IMR-90 (cell line): ENCODE data around the gene GATA3. TPM values are rescaled to one million over a fixed set of nuclear protein-coding genes. Genes with fewer than 3 reads are reported as not detected.

Source experiments
- ATAC-seq: fragments of 200-7000 bp; cut with Tn5 transposase; 2 replicates; pipeline ENCODE4 v1.9.1; 2020; ENCODE audit warnings: low read depth, mild to moderate bottlenecking, moderate library complexity
- BruUV-seq: library from RNA; stranded (reverse); fragments of 400-500 nt; replicated peaks from 2 replicates; lab custom pipeline; 2021; lab: Mats Ljungman, UMichigan
- CTCF ChIA-PET: fragments of 300-600 bp; formaldehyde crosslinking; extraction: SDS; loops from one replicate; lab custom pipeline; 2021; ENCODE audit warnings: antibody characterized with exemption; lab: Yijun Ruan, JAX
- POLR2A ChIA-PET: fragments of 300-600 bp; sonication (Branson Sonifier 250); formaldehyde crosslinking; loops from one replicate; lab custom pipeline; 2022; ENCODE audit warnings: antibody characterized with exemption; ENCODE audit not compliant: unreplicated experiment; lab: Charles Lee
- DNase-seq: peaks from one replicate; pipeline ENCODE4 v3.0.0; 2013
- H2AFZ ChIP-seq: replicated peaks from 2 replicates; pipeline ENCODE3; 2013; ENCODE audit warnings: low read length, mild to moderate bottlenecking; ENCODE audit not compliant: poor library complexity
- H2AK5ac ChIP-seq: 2 replicates; pipeline ENCODE4 v1.6.1; 2013; ENCODE audit warnings: low read depth, low read length, inconsistent platforms
- H2AK9ac ChIP-seq: replicated peaks from 2 replicates; pipeline ENCODE3; 2013; ENCODE audit warnings: mild to moderate bottlenecking, low read depth, low read length, moderate library complexity; ENCODE audit not compliant: poor library complexity
- H2BK120ac ChIP-seq: 2 replicates; pipeline ENCODE4 v1.6.1; 2013; ENCODE audit warnings: low read depth, low read length, inconsistent platforms
- H2BK15ac ChIP-seq: 3 replicates; pipeline ENCODE4 v1.6.1; 2013; ENCODE audit warnings: low read depth, low read length, inconsistent platforms
- H2BK20ac ChIP-seq: 2 replicates; pipeline ENCODE4 v1.6.1; 2013; ENCODE audit warnings: low read depth, mild to moderate bottlenecking, inconsistent platforms, low read length, moderate library complexity
- H2BK5ac ChIP-seq: 2 replicates; pipeline ENCODE4 v1.6.1; 2013; ENCODE audit warnings: mild to moderate bottlenecking, low read depth, low read length, inconsistent platforms; ENCODE audit not compliant: poor library complexity, severe bottlenecking
- H3K14ac ChIP-seq: replicated peaks from 2 replicates; pipeline ENCODE4 v1.6.1; 2013; ENCODE audit warnings: low read depth, low read length, inconsistent platforms
- H3K18ac ChIP-seq: 2 replicates; pipeline ENCODE4 v1.6.1; 2013; ENCODE audit warnings: low read depth, low read length, control low read depth
- H3K23ac ChIP-seq: 2 replicates; pipeline ENCODE4 v1.6.1; 2013; ENCODE audit warnings: low read depth, low read length, inconsistent platforms
- H3K27ac ChIP-seq: 2 replicates; pipeline ENCODE4 v1.5.1; 2013; ENCODE audit warnings: mild to moderate bottlenecking, control low read depth, low read length; ENCODE audit not compliant: insufficient read depth
- H3K27me3 ChIP-seq: 2 replicates; pipeline ENCODE4 v1.6.1; 2013; ENCODE audit warnings: low read length; ENCODE audit not compliant: control insufficient read depth, insufficient read depth
- H3K36me3 ChIP-seq: 2 replicates; pipeline ENCODE4 v1.6.1; 2013; ENCODE audit warnings: low read length, mixed read lengths; ENCODE audit not compliant: control insufficient read depth, insufficient read depth
- H3K4ac ChIP-seq: 2 replicates; pipeline ENCODE4 v1.6.1; 2013; ENCODE audit warnings: low read depth, low read length, inconsistent platforms
- H3K4me1 ChIP-seq: 2 replicates; pipeline ENCODE4 v1.6.1; 2013; ENCODE audit warnings: low read length, mixed read lengths; ENCODE audit not compliant: control insufficient read depth, insufficient read depth
- H3K4me2 ChIP-seq: 2 replicates; pipeline ENCODE4 v1.6.1; 2013; ENCODE audit warnings: low read depth, mild to moderate bottlenecking, control low read depth, low read length, moderate library complexity
- H3K4me3 ChIP-seq: 2 replicates; pipeline ENCODE4 v1.5.1; 2013; ENCODE audit warnings: low read depth, mild to moderate bottlenecking, control low read depth, low read length, moderate library complexity; ENCODE audit not compliant: insufficient read depth
- H3K56ac ChIP-seq: 2 replicates; pipeline ENCODE4 v1.6.1; 2013; ENCODE audit warnings: low read length, inconsistent platforms; ENCODE audit not compliant: insufficient read depth; ENCODE audit errors: extremely low read depth
- H3K79me1 ChIP-seq, 2 experiments: 2 replicates each; pipeline ENCODE4 v1.6.1; 2013; ENCODE audit warnings: low read length in 2 of 2, inconsistent platforms in 1 of 2, low read depth in 1 of 2
- H3K9ac ChIP-seq: 2 replicates; pipeline ENCODE4 v1.6.1; 2013; ENCODE audit warnings: low read depth, low read length, control low read depth
- H3K9me1 ChIP-seq: 2 replicates; pipeline ENCODE4 v1.6.1; 2013; ENCODE audit warnings: low read length, inconsistent platforms; ENCODE audit not compliant: insufficient read depth
- H3K9me3 ChIP-seq: 2 replicates; pipeline ENCODE4 v1.6.1; 2013; ENCODE audit warnings: low read length; ENCODE audit not compliant: control insufficient read depth, insufficient read depth
- H4K20me1 ChIP-seq: 2 replicates; pipeline ENCODE4 v1.6.1; 2013; ENCODE audit warnings: low read length, inconsistent platforms; ENCODE audit not compliant: insufficient read depth
- H4K5ac ChIP-seq: 2 replicates; pipeline ENCODE4 v1.6.1; 2013; ENCODE audit warnings: mild to moderate bottlenecking, low read depth, low read length, control low read depth
- H4K8ac ChIP-seq, 2 experiments: 2 replicates each; pipeline ENCODE4 v1.6.1; 2013; ENCODE audit warnings: low read depth in 2 of 2, low read length in 2 of 2, control low read depth in 1 of 2, inconsistent platforms in 1 of 2
- H4K91ac ChIP-seq: 2 replicates; pipeline ENCODE4 v1.6.1; 2013; ENCODE audit warnings: low read depth, low read length, inconsistent platforms; ENCODE audit not compliant: insufficient read depth
- CEBPB ChIP-seq: IDR thresholded peaks from 2 replicates; pipeline ENCODE4 v1.6.1; 2012; ENCODE audit warnings: low read depth, low read length, improper control_type of control experiment
- CHD1 ChIP-seq: IDR thresholded peaks from 2 replicates; pipeline ENCODE4 v1.6.1; 2012; ENCODE audit warnings: low read depth, low read length, improper control_type of control experiment
- MAFK ChIP-seq: IDR thresholded peaks from 2 replicates; pipeline ENCODE4 v1.6.1; 2012; ENCODE audit warnings: low read depth, low read length, improper control_type of control experiment
- MAZ ChIP-seq: IDR thresholded peaks from 2 replicates; pipeline ENCODE4 v1.6.1; 2012; ENCODE audit warnings: low read depth, mild to moderate bottlenecking, low read length, improper control_type of control experiment, moderate library complexity, borderline replicate concordance
- NFE2L2 ChIP-seq: fragments of 150-350 bp; IDR thresholded peaks from 2 replicates; pipeline ENCODE4 v1.6.1; 2016; ENCODE audit warnings: low read depth, mild to moderate bottlenecking, low read length
- POLR2A ChIP-seq: IDR thresholded peaks from 2 replicates; pipeline ENCODE4 v1.6.1; 2012; ENCODE audit warnings: mild to moderate bottlenecking, low read depth, low read length
- RAD21 ChIP-seq: IDR thresholded peaks from 2 replicates; pipeline ENCODE4 v1.6.1; 2012; ENCODE audit warnings: low read length, improper control_type of control experiment
- RCOR1 ChIP-seq: IDR thresholded peaks from 2 replicates; pipeline ENCODE4 v1.6.1; 2012; ENCODE audit warnings: mild to moderate bottlenecking, low read length, improper control_type of control experiment; ENCODE audit not compliant: insufficient replicate concordance
- RFX5 ChIP-seq: IDR thresholded peaks from 2 replicates; pipeline ENCODE4 v1.8.0; 2012; ENCODE audit warnings: low read depth, mild to moderate bottlenecking, low read length, moderate library complexity
- WGBS, 2 experiments: methylation state at CpG; one replicate each; pipeline versions ENCODE4 v1.1.5 to v1.1.7; 2013; ENCODE audit warnings: missing lambda C conversion rate in 2 of 2; ENCODE audit not compliant: insufficient read length in 1 of 2; ENCODE audit errors: extremely low coverage in 2 of 2; 5-methylcytosine and 5-hydroxymethylcytosine counted together
- dilution Hi-C: fragments of 300-500 bp; cut with HindIII; formaldehyde crosslinking; loops from one replicate; pipeline ENCODE4 v1.14.3; 2018; ENCODE audit warnings: low sequenced_read_pairs; ENCODE audit not compliant: unreplicated experiment
- in situ Hi-C: fragments of 300-500 bp; cut with MboI; formaldehyde crosslinking; loops from 3 replicates; pipeline ENCODE4 v1.14.3; 2019; ENCODE audit warnings: low sequenced_read_pairs, inconsistent platforms, mixed read lengths
- intact Hi-C: fragments of 100-400 bp; cut with micrococcal nuclease; formaldehyde crosslinking; loops from 2 replicates; pipeline ENCODE4 v1.10.0; 2022
- polyA plus RNA-seq, 3 experiments: library from polyadenylated mRNA; depleted of rRNA; stranded (reverse); fragments of >200 nt; gene quantifications; 2 replicates each; pipeline ENCODE4 v1.2.3, GENCODE V29; 2012; ENCODE audit warnings: low replicate concordance in 1 of 3
- total RNA-seq: library from RNA; depleted of rRNA; stranded (reverse); fragments of >200 nt; gene quantifications from 2 replicates; pipeline ENCODE4 v1.2.3, GENCODE V29; 2012
- TF ChIP-seq, protein P1 (sequence below): fragments of 150-350 bp; IDR thresholded peaks from 2 replicates; pipeline ENCODE4 v1.6.1; 2017; ENCODE audit warnings: mild to moderate bottlenecking, antibody characterized with exemption, low read length, low read depth
- TF ChIP-seq, protein P2 (sequence below): conservative IDR thresholded peaks from 2 replicates; pipeline ENCODE4 v1.5.1; 2012; ENCODE audit warnings: mild to moderate bottlenecking, low read depth, low read length, improper control_type of control experiment

The GATA3 gene
- total and polyA plus RNA-seq, 2 of the 4 experiments (the other 2 are of a cell fraction) = 0.21 TPM; not detected in 1

DNA sequence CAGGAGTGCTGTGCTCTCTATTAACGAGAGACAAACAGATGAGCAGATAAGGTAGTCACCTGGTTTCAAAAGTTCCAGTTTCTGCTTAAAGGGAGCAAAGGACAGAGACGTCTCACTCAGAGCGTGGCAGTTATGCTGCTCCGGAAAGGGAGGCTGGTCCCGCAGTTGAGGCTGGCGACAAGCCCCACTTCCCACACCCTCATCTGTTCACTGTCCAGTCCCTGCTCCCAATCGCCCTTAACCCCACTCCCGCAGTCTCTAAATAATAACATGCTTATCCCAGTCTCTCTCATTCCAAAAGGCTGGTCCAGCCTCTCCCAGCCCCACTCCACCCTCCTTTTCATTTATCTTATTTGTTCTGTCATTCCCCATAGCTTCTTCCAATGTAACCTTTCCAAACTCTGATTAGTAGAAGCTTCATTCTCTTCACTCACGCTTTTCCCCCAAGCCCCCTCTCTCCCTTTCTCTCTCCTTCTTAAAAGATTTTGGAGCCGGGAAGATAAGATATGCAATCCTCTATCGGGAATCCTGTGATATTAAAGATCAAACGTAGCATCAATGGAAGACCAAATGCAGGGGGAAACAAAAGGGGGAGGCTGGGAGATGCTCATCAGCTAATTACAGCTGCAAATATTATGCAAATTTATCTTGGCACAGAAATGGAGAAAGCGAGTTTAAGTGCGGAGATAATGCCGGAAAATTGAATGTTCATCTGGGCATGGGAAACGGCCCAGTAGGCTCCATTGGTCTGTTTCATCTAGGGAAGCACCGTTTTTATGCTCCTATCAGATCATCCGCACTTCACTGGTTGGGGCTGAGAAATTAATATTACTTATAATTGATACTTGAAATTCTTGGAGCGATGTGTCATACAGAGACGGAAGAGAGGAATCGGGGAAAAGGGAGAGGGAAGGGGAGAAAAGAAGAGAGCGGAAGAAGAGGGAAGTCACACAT, 16.3 kb upstream of the GATA3 start (continued):
- TF ChIP-seq MAZ (no peak), MAFK (no peak)

DNA sequence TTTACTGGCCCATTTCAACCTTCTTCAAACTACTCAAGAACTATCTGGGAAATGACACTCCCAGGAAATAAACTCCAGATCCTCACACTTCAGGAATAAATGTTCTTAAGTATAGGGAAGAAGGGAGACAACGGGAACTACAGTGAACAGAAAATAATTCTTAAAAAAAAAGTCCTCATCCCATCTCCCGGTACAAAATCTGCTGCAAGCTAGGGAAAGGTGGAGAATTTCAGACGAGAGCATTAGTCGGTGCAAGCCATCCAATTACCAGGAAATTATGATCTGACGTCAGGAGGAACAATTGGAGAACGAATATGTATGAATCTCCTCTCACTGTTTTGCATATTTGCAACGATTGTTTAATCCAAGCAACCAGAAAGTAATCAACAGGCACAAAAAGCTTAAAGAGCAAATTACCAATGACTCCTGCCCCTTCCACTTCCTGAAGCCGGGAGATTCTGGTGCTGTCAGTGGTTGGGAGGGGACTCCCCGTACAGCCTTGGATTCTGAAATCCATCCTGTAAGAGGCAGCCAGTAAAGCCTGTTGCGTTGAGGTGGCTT, 15.1 kb upstream of the GATA3 start:
- in situ Hi-C loops = no loop called here
- Histone ChIP-seq H3K79me1 (no peaks in the 10 kb centered on the region), H3K4me2 (no peak overlapping the region), H3K36me3 (no peaks in the 10 kb centered on the region), H4K91ac (no peak overlapping the region), H3K18ac (no peak overlapping the region), H2BK5ac (no peak overlapping the region), H2AK5ac (no peak overlapping the region), H2BK20ac (no peak overlapping the region), H4K5ac (no peak overlapping the region), H3K4me1 (no peaks in the 10 kb centered on the region; the same call in 1 of the 2 replicates), H3K9me1 (no peaks in the 10 kb centered on the region), H3K9me3 (peaks cover 21% of the 10 kb centered on the region), H3K27ac (no peak overlapping the region), H2BK120ac (no peak overlapping the region), H4K8ac (no peak overlapping the region), H4K20me1 (no peaks in the 10 kb centered on the region; the same call in 1 of the 2 replicates), H2BK15ac (no peak overlapping the region), H2AFZ (no peak overlapping the region), H2AK9ac (no peak overlapping the region), H3K23ac (no peak overlapping the region), H3K14ac (no peak overlapping the region), H3K4me3 (no peak overlapping the region), H3K4ac (no peak overlapping the region), H3K9ac (no peak overlapping the region), H3K56ac (no peak overlapping the region), H3K27me3 (peaks cover 95% of the 10 kb centered on the region)
- intact Hi-C loops = no loop called here
- DNase-seq (no peak), ATAC-seq (no peak)
- BruUV-seq = no TSS peak
- dilution Hi-C loops = no loop called here
- POLR2A ChIA-PET = no interaction called here
- CTCF ChIA-PET = no interaction called here
- no CpG with 5 or more reads among the region's 10 CpGs for WGBS, 2 experiments
- TF ChIP-seq MAZ = no peak
- TF ChIP-seq RFX5 = no peak
- TF ChIP-seq, protein P1, sequence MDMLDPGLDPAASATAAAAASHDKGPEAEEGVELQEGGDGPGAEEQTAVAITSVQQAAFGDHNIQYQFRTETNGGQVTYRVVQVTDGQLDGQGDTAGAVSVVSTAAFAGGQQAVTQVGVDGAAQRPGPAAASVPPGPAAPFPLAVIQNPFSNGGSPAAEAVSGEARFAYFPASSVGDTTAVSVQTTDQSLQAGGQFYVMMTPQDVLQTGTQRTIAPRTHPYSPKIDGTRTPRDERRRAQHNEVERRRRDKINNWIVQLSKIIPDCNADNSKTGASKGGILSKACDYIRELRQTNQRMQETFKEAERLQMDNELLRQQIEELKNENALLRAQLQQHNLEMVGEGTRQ = no peak
- TF ChIP-seq, protein P2, sequence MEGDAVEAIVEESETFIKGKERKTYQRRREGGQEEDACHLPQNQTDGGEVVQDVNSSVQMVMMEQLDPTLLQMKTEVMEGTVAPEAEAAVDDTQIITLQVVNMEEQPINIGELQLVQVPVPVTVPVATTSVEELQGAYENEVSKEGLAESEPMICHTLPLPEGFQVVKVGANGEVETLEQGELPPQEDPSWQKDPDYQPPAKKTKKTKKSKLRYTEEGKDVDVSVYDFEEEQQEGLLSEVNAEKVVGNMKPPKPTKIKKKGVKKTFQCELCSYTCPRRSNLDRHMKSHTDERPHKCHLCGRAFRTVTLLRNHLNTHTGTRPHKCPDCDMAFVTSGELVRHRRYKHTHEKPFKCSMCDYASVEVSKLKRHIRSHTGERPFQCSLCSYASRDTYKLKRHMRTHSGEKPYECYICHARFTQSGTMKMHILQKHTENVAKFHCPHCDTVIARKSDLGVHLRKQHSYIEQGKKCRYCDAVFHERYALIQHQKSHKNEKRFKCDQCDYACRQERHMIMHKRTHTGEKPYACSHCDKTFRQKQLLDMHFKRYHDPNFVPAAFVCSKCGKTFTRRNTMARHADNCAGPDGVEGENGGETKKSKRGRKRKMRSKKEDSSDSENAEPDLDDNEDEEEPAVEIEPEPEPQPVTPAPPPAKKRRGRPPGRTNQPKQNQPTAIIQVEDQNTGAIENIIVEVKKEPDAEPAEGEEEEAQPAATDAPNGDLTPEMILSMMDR = no peak
- TF ChIP-seq POLR2A = no peak
- no peak for TF ChIP-seq CEBPB
- TF ChIP-seq RAD21 = no peak
- TF ChIP-seq RCOR1 = no peak
- no peak for TF ChIP-seq CHD1
- no peak for TF ChIP-seq MAFK
- TF ChIP-seq NFE2L2 = no peak
